HepG2 (cell line): ENCODE results near the gene MYH9. TPM values are rescaled to one million over a fixed set of nuclear protein-coding genes. Genes with fewer than 3 reads are reported as not detected.
A peak's percentile ranks its signal among the peaks of the same experiment; 100 is the strongest.

Source experiments
- ARID3A ChIP-seq: IDR thresholded peaks from 2 replicates; pipeline ENCODE4 v1.6.1; 2012; ENCODE audit warnings: low read depth, low read length, improper control_type of control experiment
- CC2D1A ChIP-seq: sonication (generic); formaldehyde crosslinking; IDR thresholded peaks from 2 replicates; pipeline ENCODE4 v1.8.1; 2023; ENCODE audit warnings: mild to moderate bottlenecking, missing genetic modification reagents
- IKZF1 ChIP-seq: fragments of 450-650 bp; IDR thresholded peaks from 2 replicates; pipeline ENCODE4 v1.7.1; 2016
- MED1 ChIP-seq: sonication (generic); formaldehyde crosslinking; IDR thresholded peaks from 2 replicates; pipeline ENCODE4 v1.4.0; 2020; ENCODE audit warnings: missing genetic modification reagents
- NCOR1 ChIP-seq: fragments of 200-600 bp; sonication (generic); IDR thresholded peaks from 2 replicates; pipeline ENCODE4 v1.7.0; 2017; ENCODE audit warnings: antibody characterized with exemption, low read length, borderline replicate concordance
- ONECUT2 ChIP-seq: sonication (generic); formaldehyde crosslinking; IDR thresholded peaks from 2 replicates; pipeline ENCODE4 v1.4.0; 2020; ENCODE audit warnings: missing genetic modification reagents
- PAF1 ChIP-seq: IDR thresholded peaks from 2 replicates; pipeline ENCODE4 v1.6.1; 2016; ENCODE audit warnings: missing genetic modification reagents, missing compliant biosample characterization
- PCBP1 ChIP-seq: fragments of 200-400 bp; formaldehyde crosslinking; IDR thresholded peaks from 2 replicates; pipeline ENCODE4 v1.6.1; 2017; ENCODE audit warnings: mild to moderate bottlenecking, low read depth, low read length, borderline replicate concordance
- PHB2 ChIP-seq: fragments of 450-650 bp; IDR thresholded peaks from 2 replicates; pipeline ENCODE4 v1.6.1; 2018; ENCODE audit not compliant: partially characterized antibody
- PRDM4 ChIP-seq: sonication (generic); formaldehyde crosslinking; IDR thresholded peaks from 2 replicates; pipeline ENCODE4 v1.9.0; 2021; ENCODE audit warnings: missing genetic modification reagents, borderline replicate concordance
- THAP9 ChIP-seq: sonication (generic); formaldehyde crosslinking; IDR thresholded peaks from 2 replicates; pipeline ENCODE4; 2020; ENCODE audit warnings: missing genetic modification reagents, mild to moderate bottlenecking, borderline replicate concordance
- ZMAT5 ChIP-seq: sonication (generic); formaldehyde crosslinking; IDR thresholded peaks from 2 replicates; pipeline ENCODE4 v1.5.0; 2020; ENCODE audit warnings: mild to moderate bottlenecking, low read depth, missing genetic modification reagents, borderline replicate concordance
- ZNF281 ChIP-seq: sonication (generic); formaldehyde crosslinking; IDR thresholded peaks from 2 replicates; pipeline ENCODE4 v1.4.0; 2020; ENCODE audit warnings: missing genetic modification reagents, borderline replicate concordance
- ZNF292 ChIP-seq: sonication (generic); formaldehyde crosslinking; IDR thresholded peaks from 2 replicates; pipeline ENCODE4 v1.8.1; 2022; ENCODE audit warnings: mild to moderate bottlenecking, low read depth, missing genetic modification reagents, borderline replicate concordance
- ZNF562 ChIP-seq: sonication (generic); formaldehyde crosslinking; IDR thresholded peaks from 2 replicates; pipeline ENCODE4 v1.8.0; 2022; ENCODE audit warnings: missing genetic modification reagents, borderline replicate concordance
- polyA plus RNA-seq, 8 experiments: library from polyadenylated mRNA; depleted of rRNA in 3 of 8; stranded (reverse) in 7 of 8; unstranded in 1 of 8; fragments of >200 nt; fragmentation: Illumina TruSeq in 4 of 8; extraction: Trizol in 4 of 8; gene quantifications; 2 replicates each; pipeline versions ENCODE4 v1.2.1 to v1.2.3, GENCODE V29; 2011 to 2016; ENCODE audit warnings: low read depth in 4 of 8, missing spikeins in 1 of 8, mixed read lengths in 1 of 8; ENCODE audit not compliant: insufficient read depth in 1 of 8
- total RNA-seq, 5 experiments: library from RNA; depleted of rRNA; stranded (reverse); fragments of >200 nt; fragmentation: Illumina TruSeq; extraction: Trizol; gene quantifications; 2 replicates each; pipeline ENCODE4 v1.2.3, GENCODE V29; 2016; ENCODE audit warnings: low read depth in 1 of 5
- TF ChIP-seq, protein P1 (sequence below): IDR thresholded peaks from 2 replicates; pipeline ENCODE4 v1.6.1; 2016; ENCODE audit warnings: low read depth, control low read depth

Gene MYH9
- total and polyA plus RNA-seq, 2 of the 13 experiments (the other 11 are each of a cell fraction or from before 2014, with no cell fraction given) = 50.7 to 98.5 TPM

- TF ChIP-seq PRDM4 (CRISPR knock-in tag) = no peak
- no peak for TF ChIP-seq ZNF281 (CRISPR knock-in tag)
- TF ChIP-seq PHB2 = no peak
- peak; percentile 42; the same call in 1 of the 2 replicates for TF ChIP-seq NCOR1
- no peak for TF ChIP-seq ZNF562 (CRISPR knock-in tag)
- 0 out of 2 replicates have a peak, but pooled peaks have one; percentile 23 for TF ChIP-seq CC2D1A (CRISPR knock-in tag)
- TF ChIP-seq ONECUT2 = 0 out of 2 replicates have a peak, but pooled peaks have one; percentile 12
- TF ChIP-seq, protein P1, sequence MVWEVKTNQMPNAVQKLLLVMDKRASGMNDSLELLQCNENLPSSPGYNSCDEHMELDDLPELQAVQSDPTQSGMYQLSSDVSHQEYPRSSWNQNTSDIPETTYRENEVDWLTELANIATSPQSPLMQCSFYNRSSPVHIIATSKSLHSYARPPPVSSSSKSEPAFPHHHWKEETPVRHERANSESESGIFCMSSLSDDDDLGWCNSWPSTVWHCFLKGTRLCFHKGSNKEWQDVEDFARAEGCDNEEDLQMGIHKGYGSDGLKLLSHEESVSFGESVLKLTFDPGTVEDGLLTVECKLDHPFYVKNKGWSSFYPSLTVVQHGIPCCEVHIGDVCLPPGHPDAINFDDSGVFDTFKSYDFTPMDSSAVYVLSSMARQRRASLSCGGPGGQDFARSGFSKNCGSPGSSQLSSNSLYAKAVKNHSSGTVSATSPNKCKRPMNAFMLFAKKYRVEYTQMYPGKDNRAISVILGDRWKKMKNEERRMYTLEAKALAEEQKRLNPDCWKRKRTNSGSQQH (CRISPR knock-in tag) = no peak
- TF ChIP-seq ZNF292 (CRISPR knock-in tag) = peak; percentile 63; the same call in 1 of the 2 replicates
- TF ChIP-seq ZMAT5 (CRISPR knock-in tag) = no peak
- peak; percentile 77 for TF ChIP-seq MED1 (CRISPR knock-in tag)
- TF ChIP-seq ARID3A = no peak
- no peak for TF ChIP-seq IKZF1
- TF ChIP-seq THAP9 (CRISPR knock-in tag) = no peak
- TF ChIP-seq PCBP1 = peak; percentile 42; the same call in 1 of the 2 replicates
- TF ChIP-seq PAF1 = no peak
These were observed 22.4 kb upstream of the MYH9 start (continued) for GRCh38 chr22:36409911-36410756.
